BLaER1 (cell line): Measurements from ENCODE around the gene HYAL3.
"Not testable (repeated sequence)": the region's sequence is repeated elsewhere in the genome, so short reads cannot be mapped to it uniquely, and the experiment has no call there.

Experiments
- H3K27ac ChIP-seq: shearing (Covaris generic); formaldehyde crosslinking; 2 replicates; pipeline ENCODE4 v1.8.1; 2022
- H3K27me3 ChIP-seq: shearing (Covaris generic); formaldehyde crosslinking; 2 replicates; pipeline ENCODE4 v1.8.1; 2022
- H3K36me3 ChIP-seq: shearing (Covaris generic); formaldehyde crosslinking; 2 replicates; pipeline ENCODE4 v1.8.1; 2022
- H3K4me1 ChIP-seq: shearing (Covaris generic); formaldehyde crosslinking; 2 replicates; pipeline ENCODE4 v1.8.1; 2022
- H3K4me2 ChIP-seq: shearing (Covaris generic); formaldehyde crosslinking; 2 replicates; pipeline ENCODE4 v1.8.1; 2022
- H3K4me3 ChIP-seq: shearing (Covaris generic); formaldehyde crosslinking; 2 replicates; pipeline ENCODE4 v1.8.1; 2022
- H3K9ac ChIP-seq: shearing (Covaris generic); formaldehyde crosslinking; 2 replicates; pipeline ENCODE4 v1.8.1; 2022
- H3K9me3 ChIP-seq: shearing (Covaris generic); formaldehyde crosslinking; 2 replicates; pipeline ENCODE4 v1.8.1; 2022
- H4K20me1 ChIP-seq: shearing (Covaris generic); formaldehyde crosslinking; 2 replicates; pipeline ENCODE4 v1.8.1; 2022
- Cebpa-rat ChIP-seq: shearing (Covaris generic); IDR thresholded peaks from 2 replicates; pipeline ENCODE4 v1.8.1; 2022

HYAL3 gene

GRCh38 chr3:50292159-50293078, 6.8 kb downstream of the HYAL3 start, which contains the start of gene IFRD2:
Gene IFRD2 (minus strand): TSS chr3:50292429. CDS start chr3:50292274, 155 bp downstream.
- TF ChIP-seq Cebpa-rat: no peak
- peak within 1 kb of the TSS; percentile 97 for H3K4me3 ChIP-seq
- H3K27me3 ChIP-seq: no peaks in the 10 kb centered on the region
- H3K9ac ChIP-seq: peak within 1 kb of the TSS; percentile 98
- peaks cover 42% of the 10 kb centered on the region for H3K36me3 ChIP-seq
- peak within 1 kb of the TSS; percentile 96 for H3K27ac ChIP-seq
- H3K4me1 ChIP-seq: peaks cover 24% of the 10 kb centered on the region
- H3K9me3 ChIP-seq: no peaks in the 10 kb centered on the region
- H3K4me2 ChIP-seq: peak within 1 kb of the TSS; percentile 98
- H4K20me1 ChIP-seq: no peaks in the 10 kb centered on the region; the same call in 1 of the 2 replicates

GRCh38 chr3:50290161-50290641, 9.0 kb downstream of the HYAL3 start:
- Histone ChIP-seq H4K20me1 (peaks cover 5% of the 10 kb centered on the region; the same call in 1 of the 2 replicates), H3K27ac (no peak overlapping the region), H3K9ac (peak overlapping the region; percentile 98), H3K4me2 (peak overlapping the region; percentile 98; the same call in 1 of the 2 replicates), H3K4me3 (no peak overlapping the region), H3K4me1 (peaks cover 24% of the 10 kb centered on the region), H3K9me3 (no peaks in the 10 kb centered on the region), H3K36me3 (peaks cover 56% of the 10 kb centered on the region), H3K27me3 (no peaks in the 10 kb centered on the region)
- TF ChIP-seq Cebpa-rat: no peak

GRCh38 chr3:50289130-50289529, 10.1 kb downstream of the HYAL3 start:
- no peak for TF ChIP-seq Cebpa-rat
- no peak overlapping the region for H3K4me2 ChIP-seq
- peaks cover 5% of the 10 kb centered on the region; the same call in 1 of the 2 replicates for H4K20me1 ChIP-seq
- H3K27me3 ChIP-seq: no peaks in the 10 kb centered on the region
- H3K36me3 ChIP-seq: peaks cover 59% of the 10 kb centered on the region
- no peaks in the 10 kb centered on the region for H3K9me3 ChIP-seq
- H3K27ac ChIP-seq: no peak overlapping the region
- H3K4me1 ChIP-seq: peaks cover 24% of the 10 kb centered on the region
- H3K4me3 ChIP-seq: no peak overlapping the region
- no peak overlapping the region for H3K9ac ChIP-seq

- Histone ChIP-seq H3K4me2 (no peak overlapping the region), H3K27ac (no peak overlapping the region), H3K36me3 (peaks cover 59% of the 10 kb centered on the region), H3K4me3 (no peak overlapping the region), H3K27me3 (no peaks in the 10 kb centered on the region), H3K9me3 (no peaks in the 10 kb centered on the region), H3K9ac (no peak overlapping the region), H4K20me1 (peaks cover 5% of the 10 kb centered on the region; the same call in 1 of the 2 replicates), H3K4me1 (peaks cover 23% of the 10 kb centered on the region)
- TF ChIP-seq Cebpa-rat: no peak
Observed at GRCh38 chr3:50288387-50289007, 10.7 kb downstream of the HYAL3 start.

GRCh38 chr3:50287262-50287661, 11.9 kb downstream of the HYAL3 start:
- no peak overlapping the region for H3K4me3 ChIP-seq
- no peak for TF ChIP-seq Cebpa-rat
- H3K27me3 ChIP-seq: no peaks in the 10 kb centered on the region
- H3K4me1 ChIP-seq: peaks cover 14% of the 10 kb centered on the region
- peaks cover 59% of the 10 kb centered on the region for H3K36me3 ChIP-seq
- H4K20me1 ChIP-seq: peaks cover 5% of the 10 kb centered on the region; the same call in 1 of the 2 replicates
- no peak overlapping the region for H3K27ac ChIP-seq
- no peak overlapping the region for H3K4me2 ChIP-seq
- no peaks in the 10 kb centered on the region for H3K9me3 ChIP-seq
- no peak overlapping the region for H3K9ac ChIP-seq

- no peak overlapping the region for H3K9ac ChIP-seq
- no peak for TF ChIP-seq Cebpa-rat
- peaks cover 5% of the 10 kb centered on the region; the same call in 1 of the 2 replicates for H4K20me1 ChIP-seq
- H3K27me3 ChIP-seq: no peaks in the 10 kb centered on the region
- H3K4me2 ChIP-seq: no peak overlapping the region
- peaks cover 14% of the 10 kb centered on the region for H3K4me1 ChIP-seq
- H3K36me3 ChIP-seq: peaks cover 59% of the 10 kb centered on the region
- H3K27ac ChIP-seq: no peak overlapping the region
- H3K9me3 ChIP-seq: no peaks in the 10 kb centered on the region
- no peak overlapping the region for H3K4me3 ChIP-seq
Observed at GRCh38 chr3:50286322-50287227, 12.6 kb downstream of the HYAL3 start.

GRCh38 chr3:50284121-50284520, 15.1 kb downstream of the HYAL3 start:
- H3K27me3 ChIP-seq, H3K9me3 ChIP-seq, H4K20me1 ChIP-seq, H3K9ac ChIP-seq, H3K4me2 ChIP-seq, H3K4me3 ChIP-seq, H3K27ac ChIP-seq, H3K4me1 ChIP-seq: not testable (repeated sequence)
- H3K36me3 ChIP-seq: peaks cover 42% of the 10 kb centered on the region

GRCh38 chr3:50279255-50280016, 19.8 kb downstream of the HYAL3 start:
- peaks cover 26% of the 10 kb centered on the region for H3K4me1 ChIP-seq
- H3K27me3 ChIP-seq: peaks cover 53% of the 10 kb centered on the region
- H3K4me2 ChIP-seq: no peak overlapping the region
- H3K36me3 ChIP-seq: no peaks in the 10 kb centered on the region
- no peak overlapping the region for H3K9ac ChIP-seq
- no peak for TF ChIP-seq Cebpa-rat
- no peak overlapping the region for H3K27ac ChIP-seq
- no peak overlapping the region for H3K4me3 ChIP-seq
- H4K20me1 ChIP-seq: peaks cover 26% of the 10 kb centered on the region
- no peaks in the 10 kb centered on the region for H3K9me3 ChIP-seq

GRCh38 chr3:50278880-50279224, 20.4 kb downstream of the HYAL3 start, which contains the start of gene LSMEM2:
Gene LSMEM2 (plus strand): TSS chr3:50279087. CDS start chr3:50279114, 27 bp downstream.
- peaks cover 58% of the 10 kb centered on the region for H3K27me3 ChIP-seq
- H3K4me2 ChIP-seq: no peak within 1 kb of the TSS
- no peaks in the 10 kb centered on the region for H3K9me3 ChIP-seq
- TF ChIP-seq Cebpa-rat: no peak
- no peak within 1 kb of the TSS for H3K4me3 ChIP-seq
- H3K36me3 ChIP-seq: no peaks in the 10 kb centered on the region
- H4K20me1 ChIP-seq: peaks cover 29% of the 10 kb centered on the region
- no peak within 1 kb of the TSS for H3K9ac ChIP-seq
- H3K27ac ChIP-seq: no peak within 1 kb of the TSS
- peaks cover 26% of the 10 kb centered on the region for H3K4me1 ChIP-seq
